Measurements from ENCODE around the gene CYTH1.

CYTH1 gene

GRCh38 chr17:78669256-78669974 lies 112.7 kb downstream of the CYTH1 start:
- no peak for TF ChIP-seq CTCF (IDR thresholded peaks at IDR 0.05; ENCODE audit: low read depth, low read length)
- DNase-seq (ENCODE audit: extremely low read depth, low read depth) = no peak

- no peak for DNase-seq (ENCODE audit: extremely low read depth, low read depth)
Measured at GRCh38 chr17:78668847-78669246, 113.2 kb downstream of the CYTH1 start.

GRCh38 chr17:78667741-78668640 lies 114.1 kb downstream of the CYTH1 start:
- TF ChIP-seq CTCF (IDR thresholded peaks at IDR 0.05; ENCODE audit: low read depth, low read length) = no peak
- no peak for DNase-seq (ENCODE audit: extremely low read depth, low read depth)

More at GRCh38 chr17:78668847-78669246, 113.2 kb downstream of the CYTH1 start:
- no peak for TF ChIP-seq CTCF (IDR thresholded peaks at IDR 0.05; ENCODE audit: low read depth, low read length)

- DNase-seq (ENCODE audit: extremely low read depth, low read depth) = no peak
Measured at GRCh38 chr17:78667091-78667490, 115.0 kb downstream of the CYTH1 start.

GRCh38 chr17:78665952-78666920 lies 115.8 kb downstream of the CYTH1 start:
- TF ChIP-seq CTCF (IDR thresholded peaks at IDR 0.05; ENCODE audit: low read depth, low read length) = no peak
- no peak for DNase-seq (ENCODE audit: extremely low read depth, low read depth)

More at GRCh38 chr17:78667091-78667490, 115.0 kb downstream of the CYTH1 start:
- no peak for TF ChIP-seq CTCF (IDR thresholded peaks at IDR 0.05; ENCODE audit: low read depth, low read length)

GRCh38 chr17:78665387-78665951 lies 116.6 kb downstream of the CYTH1 start:
- DNase-seq (ENCODE audit: extremely low read depth, low read depth) = no peak
- TF ChIP-seq CTCF (IDR thresholded peaks at IDR 0.05; ENCODE audit: low read depth, low read length) = no peak

Data from AG09319 (cell line).